HG03521 (cell line): Measurements from ENCODE around the gene TADA3.
A peak's percentile ranks its signal among the peaks of the same experiment; 100 is the strongest.

Source experiments
- ATAC-seq: cut with Tn5 transposase; IDR thresholded peaks from one replicate; pipeline ENCODE4 v1.9.1; 2021; ENCODE audit warnings: mild to moderate bottlenecking, moderate library complexity; ENCODE audit not compliant: unreplicated experiment

The TADA3 gene

DNA sequence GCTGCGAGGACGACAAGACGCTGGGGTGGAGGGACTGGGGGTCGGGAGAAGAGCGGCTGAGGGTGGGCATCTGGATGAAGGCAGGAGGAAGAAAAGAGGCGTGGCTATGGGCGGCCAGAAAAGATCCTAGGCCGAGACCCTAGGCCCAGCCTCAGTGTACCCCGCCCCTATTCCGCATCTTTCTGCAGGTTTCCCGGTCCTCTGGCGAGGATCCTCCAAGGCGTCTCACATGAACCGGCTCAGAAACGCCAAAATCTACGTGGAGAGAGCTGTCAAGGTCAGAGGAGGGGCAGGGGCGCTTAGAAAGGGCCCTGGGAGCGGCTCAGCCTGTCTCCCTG is 18.1 kb upstream of the TADA3 start:
- ATAC-seq, result no peak

DNA sequence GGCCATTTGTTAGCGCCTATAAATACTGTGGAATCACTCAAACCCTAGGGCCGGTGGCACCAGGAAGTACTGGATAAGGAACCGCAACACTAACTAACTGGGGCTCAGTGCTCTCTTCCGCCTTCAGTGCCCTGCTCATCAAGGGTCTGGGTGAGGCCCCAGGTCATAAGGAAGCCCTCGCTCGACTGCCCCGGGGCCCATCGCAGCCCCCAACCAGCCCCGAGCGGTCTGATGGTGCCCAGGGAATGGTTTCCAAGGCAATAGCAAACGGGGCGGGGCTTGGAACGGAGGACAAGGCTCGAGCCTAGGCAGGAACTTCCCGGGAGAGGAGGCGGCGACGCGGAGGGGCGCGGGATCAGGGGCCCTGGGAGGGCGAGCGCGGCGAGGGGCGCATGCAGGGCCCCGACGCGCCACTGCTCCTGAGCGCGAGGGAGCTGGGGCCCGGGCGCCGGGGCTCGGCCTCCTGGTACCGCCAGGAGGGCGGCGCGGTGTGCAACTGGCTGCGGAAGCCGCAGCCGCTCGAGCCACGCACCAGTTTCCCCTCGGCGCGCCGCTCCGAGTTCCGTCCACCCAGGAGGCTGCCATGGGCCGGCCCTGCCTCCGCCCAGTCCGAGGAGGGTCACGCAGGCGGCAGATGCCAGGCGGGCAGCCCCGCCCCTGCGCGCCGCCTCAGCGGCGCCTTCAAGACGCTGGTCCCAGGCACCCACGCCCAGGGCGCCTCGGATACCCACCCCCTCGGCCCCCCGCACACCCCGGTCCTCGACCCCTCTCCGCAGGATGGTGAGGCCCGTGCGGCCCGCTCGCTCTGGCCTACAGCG is 17.6 kb upstream of the TADA3 start, which contains the start of gene TTLL3:
Gene TTLL3, plus strand, starts transcription at position 648 of the 818 bp plus-strand sequence. CDS start 400 bp downstream, outside the sequence.
- no peak for ATAC-seq

DNA sequence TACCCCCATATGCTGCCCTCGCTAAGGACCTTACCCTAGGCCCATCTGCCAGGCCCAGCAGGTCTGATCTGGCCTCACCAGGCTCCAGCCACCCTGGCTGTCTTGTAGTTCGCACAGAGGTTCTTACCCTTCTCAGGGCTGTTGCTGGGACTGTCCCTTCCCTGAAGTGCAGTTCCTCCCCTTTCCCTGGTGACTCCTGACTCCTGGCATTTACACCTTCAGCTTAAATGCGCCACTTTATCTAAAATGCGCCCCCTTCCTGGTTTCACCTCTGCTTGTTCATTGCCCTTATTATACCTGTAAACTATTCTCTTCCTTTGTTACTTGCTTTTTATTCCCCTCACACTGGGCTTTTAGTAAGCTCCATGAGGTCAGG is 17.0 kb upstream of the TADA3 start:
- ATAC-seq, result no peak

GRCh38 chr3:9808345-9809037 is 16.2 kb upstream of the TADA3 start:
- ATAC-seq, result peak; percentile 74

GRCh38 chr3:9807981-9808344 is 15.7 kb upstream of the TADA3 start:
- no peak for ATAC-seq

- ATAC-seq, result no peak
Measured at GRCh38 chr3:9806688-9807589, 14.7 kb upstream of the TADA3 start.

DNA sequence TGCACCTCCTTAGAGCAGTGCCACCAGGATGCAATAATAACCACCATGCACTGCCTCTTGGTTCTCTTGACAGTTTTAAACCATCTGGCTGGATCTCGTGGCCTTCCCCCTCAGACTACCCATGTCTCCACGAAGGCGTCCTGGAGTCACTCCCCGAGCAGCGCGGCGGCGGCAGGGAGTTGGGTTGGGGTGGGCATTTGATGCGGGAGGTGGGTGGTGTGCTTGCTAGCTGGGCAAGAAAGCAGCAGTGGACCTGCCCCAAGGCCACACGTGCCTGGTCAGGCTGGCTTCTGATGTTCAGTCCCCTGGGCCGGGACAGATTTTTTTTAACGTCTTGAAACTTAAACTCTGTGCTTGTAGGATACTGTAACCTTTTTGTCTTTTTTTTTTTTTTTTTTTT is 13.9 kb upstream of the TADA3 start:
- no peak for ATAC-seq

GRCh38 chr3:9804996-9805395 is 12.7 kb upstream of the TADA3 start:
- ATAC-seq, result no peak

- no peak for ATAC-seq
Measured at GRCh38 chr3:9803494-9803893, 11.2 kb upstream of the TADA3 start.

DNA sequence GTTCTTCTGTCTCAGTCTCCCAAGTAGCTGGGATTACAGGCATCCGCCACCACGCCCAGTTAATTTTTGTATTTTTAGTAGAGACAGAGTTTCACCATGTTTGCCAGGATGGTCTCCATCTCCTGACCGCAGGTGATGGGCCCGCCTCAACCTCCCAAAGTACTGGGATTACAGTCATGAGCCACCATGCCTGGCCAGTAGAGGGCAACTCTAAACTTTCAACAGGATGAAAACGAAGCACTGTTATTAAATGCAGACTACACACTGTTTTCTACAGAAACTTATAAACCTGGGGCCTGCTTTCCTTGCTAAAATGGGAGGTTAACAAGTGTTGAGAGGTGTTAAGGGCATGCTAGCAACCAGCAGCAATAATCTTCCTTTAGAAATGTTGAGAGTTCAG is 8.3 kb upstream of the TADA3 start:
- no peak for ATAC-seq

DNA sequence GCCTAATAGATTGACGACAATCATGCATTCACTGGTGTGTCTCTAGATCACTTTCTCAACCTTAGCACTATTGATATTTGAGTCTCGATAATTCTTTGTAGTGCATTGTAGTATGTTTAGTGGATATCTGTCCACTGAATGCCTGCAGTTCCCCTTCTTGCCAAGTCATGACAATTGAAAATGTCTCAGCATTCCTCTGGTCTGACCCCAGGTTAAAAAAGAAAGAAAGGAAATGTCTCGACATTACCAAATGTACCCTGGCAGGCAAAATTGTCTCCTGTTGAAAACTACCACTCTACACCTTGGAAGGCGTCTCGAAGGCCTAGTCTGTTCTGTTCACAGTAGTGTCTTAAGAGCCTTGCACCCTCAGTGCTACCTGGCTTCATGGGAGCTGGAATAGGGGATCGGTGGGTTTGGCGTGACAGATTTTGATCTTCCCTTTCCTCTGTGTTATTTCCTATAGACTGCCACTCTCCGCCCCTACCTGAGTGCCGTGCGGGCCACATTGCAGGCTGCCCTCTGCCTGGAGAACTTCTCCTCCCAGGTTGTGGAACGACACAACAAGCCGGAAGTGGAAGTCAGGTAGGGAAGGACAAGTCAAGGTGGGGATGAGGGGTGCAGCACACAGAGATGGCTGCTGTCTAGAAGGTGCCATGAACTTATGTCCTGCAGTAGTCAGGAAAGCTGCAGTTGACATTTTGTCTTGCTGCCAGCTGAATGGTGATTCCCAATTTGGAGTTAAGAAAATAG is 5.1 kb upstream of the TADA3 start:
- no peak for ATAC-seq

GRCh38 chr3:9795207-9795606 is 2.9 kb upstream of the TADA3 start:
- ATAC-seq, result no peak

GRCh38 chr3:9794400-9794799 is 2.1 kb upstream of the TADA3 start:
- ATAC-seq, result no peak

DNA sequence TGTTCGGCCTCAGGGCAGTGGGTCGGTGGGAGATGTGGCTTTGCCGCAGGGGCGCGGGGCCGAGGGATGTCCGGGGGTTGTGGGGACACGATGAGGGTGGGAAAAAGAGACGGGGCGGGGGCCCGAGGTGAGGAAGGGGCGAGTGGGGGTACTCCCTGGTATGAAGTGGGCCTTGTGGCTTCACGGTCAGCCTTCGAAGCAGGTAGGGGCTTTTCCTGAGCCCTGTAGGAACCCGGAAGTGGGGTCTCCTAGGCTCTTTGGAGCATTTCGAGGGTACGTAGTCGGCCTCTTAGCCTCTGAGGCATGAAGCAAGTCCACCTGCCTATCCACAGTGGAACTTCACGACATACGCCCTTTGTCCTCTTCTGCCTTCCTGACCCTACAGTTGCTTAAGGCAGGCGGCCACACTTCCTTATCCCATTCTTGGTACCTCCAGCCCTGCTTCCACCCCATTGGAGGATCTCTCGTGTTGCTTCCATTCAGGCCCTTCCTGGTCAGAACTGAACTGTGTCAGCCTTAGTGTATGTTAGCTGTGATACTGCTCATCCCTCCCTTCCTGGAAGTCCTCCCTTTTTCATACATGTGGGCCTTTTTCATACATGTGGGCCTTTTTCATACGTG is 998 bp upstream of the TADA3 start:
- ATAC-seq, result no peak

DNA sequence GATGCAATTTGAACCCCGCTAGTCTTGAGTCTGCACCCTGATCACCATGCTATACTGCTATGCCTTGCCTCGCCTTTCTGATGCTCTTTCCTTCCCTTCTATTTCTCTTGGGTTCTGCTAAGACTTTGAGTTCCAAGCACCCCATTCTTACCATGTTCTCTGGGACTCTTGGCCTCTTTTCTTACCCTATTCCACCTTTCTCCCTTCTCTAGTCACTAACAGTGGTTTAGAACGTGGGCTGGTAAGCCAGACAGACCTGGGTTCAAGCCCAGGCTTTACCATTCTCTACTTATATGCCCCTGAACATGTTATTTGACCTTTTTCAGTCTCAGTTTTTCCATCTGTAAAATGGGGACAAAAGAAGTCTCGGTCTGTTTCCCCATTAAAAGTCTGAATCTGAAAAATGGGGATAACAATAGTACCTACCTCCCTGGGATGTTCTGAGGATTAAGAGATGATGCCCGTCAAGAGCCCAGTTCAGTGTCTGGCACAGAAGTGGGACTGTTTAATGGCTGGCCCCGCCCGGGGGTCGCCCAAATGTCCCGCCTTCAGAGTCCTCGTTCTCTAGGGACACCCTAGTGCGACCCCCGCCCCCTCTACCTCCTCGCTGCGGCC is 376 bp downstream of the TADA3 start:
- ATAC-seq, result no peak

DNA sequence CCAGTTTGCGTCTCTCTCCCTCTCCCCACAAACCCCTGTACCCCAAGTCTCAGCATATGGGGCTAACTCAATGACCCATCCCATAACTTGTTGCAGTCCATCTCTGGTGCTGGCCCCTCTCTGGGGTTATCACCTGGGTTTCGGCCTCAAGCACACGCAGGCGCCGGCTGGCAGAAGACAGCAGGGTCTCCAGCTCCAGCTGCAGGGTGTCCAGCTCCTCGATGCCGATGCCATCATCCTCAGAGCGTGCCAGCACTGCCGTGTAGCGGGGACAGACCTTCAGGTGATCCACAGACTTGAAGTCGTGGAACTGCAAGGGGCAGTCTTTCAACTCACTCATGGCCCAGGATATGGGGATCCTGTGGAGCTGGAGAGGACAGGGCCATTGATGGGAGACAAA is 1.1 kb downstream of the TADA3 start:
- no peak for ATAC-seq

GRCh38 chr3:9787714-9788113 is 4.6 kb downstream of the TADA3 start:
- no peak for ATAC-seq

DNA sequence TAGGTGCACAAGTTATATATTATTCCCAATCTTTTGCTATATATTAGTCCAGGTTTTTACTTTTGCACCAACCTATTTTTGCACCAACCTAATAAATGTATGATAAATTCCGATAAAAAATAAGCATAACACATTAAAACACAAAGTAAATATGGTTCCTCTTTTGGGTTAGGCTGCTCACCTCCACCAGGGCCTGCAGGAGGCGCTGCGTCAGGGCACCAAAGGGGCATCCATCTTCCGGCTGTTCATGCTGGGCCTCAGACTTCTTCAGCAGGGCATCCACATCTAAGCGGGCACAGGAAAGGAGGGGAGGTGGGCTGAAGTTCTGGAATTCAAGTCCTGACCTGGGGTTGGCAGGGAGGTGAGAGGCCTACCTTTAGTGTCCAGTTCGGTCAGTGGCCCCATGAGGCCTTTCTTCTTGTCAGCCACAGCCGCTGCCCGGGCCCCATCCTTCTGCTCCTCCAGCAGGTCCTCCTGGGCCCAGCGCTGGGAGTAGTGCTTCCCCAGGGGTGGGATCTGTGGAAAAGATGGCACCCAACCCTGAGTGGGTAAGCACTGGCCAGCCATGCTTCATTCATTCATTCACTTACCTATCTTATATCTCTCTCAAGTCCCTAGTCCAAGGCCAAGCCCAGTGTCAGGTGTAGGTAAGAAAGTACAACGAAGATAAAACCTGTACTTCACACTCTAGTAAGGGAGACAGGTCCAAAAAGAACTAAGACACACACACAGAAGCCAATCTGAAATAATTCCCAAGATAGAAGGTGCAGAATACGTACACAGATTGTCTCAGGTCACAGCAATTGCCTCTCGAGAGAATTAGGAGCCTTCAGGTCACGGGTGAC is 5.2 kb downstream of the TADA3 start:
- no peak for ATAC-seq

- no peak for ATAC-seq
Measured at GRCh38 chr3:9786209-9786739, 6.0 kb downstream of the TADA3 start.
